Stomach (tissue), 9 donors: ENCODE data around the gene SND1. TPM values are rescaled to one million over a fixed set of nuclear protein-coding genes. Genes with fewer than 3 reads are reported as not detected.
A peak's percentile ranks its signal among the peaks of the same experiment; 100 is the strongest.

Source experiments
- DNase-seq, 2 donors: peaks; one replicate each; pipeline versions ENCODE4 v3.0.0 to v3.0.0-alpha.2; 2013 to 2019
- H3K27ac ChIP-seq, 5 donors: fragments of 200-600 bp in 4 of 5; sonication (generic) in 4 of 5; one replicate each; pipeline ENCODE4 v1.5.1; 2013 to 2019; ENCODE audit warnings: mild to moderate bottlenecking in 1 of 5, moderate library complexity in 1 of 5
- H3K27me3 ChIP-seq, 3 donors: fragments of 200-600 bp; sonication (generic); one replicate each; pipeline ENCODE4 v1.5.1; 2017 to 2019; ENCODE audit warnings: mixed run types in 1 of 3
- H3K36me3 ChIP-seq, 4 donors: fragments of 200-600 bp; sonication (generic); 1 replicate in 3 of 4; 2 replicates in 1 of 4; pipeline ENCODE4 v1.5.1; 2016 to 2019
- H3K4me1 ChIP-seq, 4 donors: fragments of 200-600 bp; sonication (generic); one replicate each; pipeline ENCODE4 v1.5.1; 2016 to 2019
- H3K4me3 ChIP-seq, 4 donors: fragments of 200-600 bp; sonication (generic) in 3 of 4; one replicate each; pipeline ENCODE4 v1.5.1; 2016 to 2019; ENCODE audit warnings: mild to moderate bottlenecking in 1 of 4
- H3K9me3 ChIP-seq, 4 donors: fragments of 200-600 bp; sonication (generic); one replicate each; pipeline ENCODE4 v1.5.1; 2016 to 2019
- EP300 ChIP-seq: sonication (generic); formaldehyde crosslinking; IDR thresholded peaks from one replicate; pipeline ENCODE4 v1.6.1; 2017; ENCODE audit warnings: antibody characterized with exemption
- POLR2A ChIP-seq, 4 donors: fragments of 450-650 bp; IDR thresholded peaks; one replicate each; pipeline ENCODE4 v1.6.1; 2016; ENCODE audit warnings: antibody characterized with exemption in 4 of 4, control low read depth in 2 of 4, mild to moderate bottlenecking in 1 of 4, moderate library complexity in 1 of 4
- POLR2AphosphoS5 ChIP-seq, 3 donors: sonication (generic); formaldehyde crosslinking; IDR thresholded peaks; one replicate each; pipeline ENCODE4 v1.6.1; 2016; ENCODE audit warnings: antibody characterized with exemption in 3 of 3
- WGBS, 5 donors: extraction: QIAGEN DNeasy Blood & Tissue Kit in 3 of 5; methylation state at CpG; one replicate each; pipeline versions ENCODE4 v1.1.5 to v1.1.7; 2013 to 2018; 5-methylcytosine and 5-hydroxymethylcytosine counted together
- intact Hi-C: fragments of 100-400 bp; cut with DNase I; formaldehyde crosslinking; loops from one replicate; pipeline ENCODE4 v1.15.1; 2023; ENCODE audit warnings: low total_unique reads
- polyA plus RNA-seq, 3 donors: library from polyadenylated mRNA; stranded (reverse); fragments of 200-250 nt; gene quantifications; one replicate each; pipeline ENCODE4 v1.2.3, GENCODE V29; 2013
- total RNA-seq, 5 donors: library from RNA; depleted of rRNA; stranded (reverse); fragments of >200 nt; gene quantifications; one replicate each; pipeline versions ENCODE4 v1.1.0 to v1.2.3, GENCODE V29; 2014 to 2016
- TF ChIP-seq, protein P1 (sequence below), 7 experiments: fragments of 450-650 bp in 4 of 7; fragments of 200-600 bp in 3 of 7; sonication (generic) in 3 of 7; IDR thresholded peaks; one replicate each; pipeline ENCODE4 v1.5.1; 2016 to 2019; ENCODE audit warnings: antibody characterized with exemption in 7 of 7, control low read depth in 2 of 7, mild to moderate bottlenecking in 1 of 7
- donor health status: healthy with polysubstance abuse.
- donor health status: Bipolar disorder and iron deficiency.
- donor health status: healthy.

The SND1 gene
- total and polyA plus RNA-seq, 8 donors, result 63.3 to 799 (median 126) TPM

DNA sequence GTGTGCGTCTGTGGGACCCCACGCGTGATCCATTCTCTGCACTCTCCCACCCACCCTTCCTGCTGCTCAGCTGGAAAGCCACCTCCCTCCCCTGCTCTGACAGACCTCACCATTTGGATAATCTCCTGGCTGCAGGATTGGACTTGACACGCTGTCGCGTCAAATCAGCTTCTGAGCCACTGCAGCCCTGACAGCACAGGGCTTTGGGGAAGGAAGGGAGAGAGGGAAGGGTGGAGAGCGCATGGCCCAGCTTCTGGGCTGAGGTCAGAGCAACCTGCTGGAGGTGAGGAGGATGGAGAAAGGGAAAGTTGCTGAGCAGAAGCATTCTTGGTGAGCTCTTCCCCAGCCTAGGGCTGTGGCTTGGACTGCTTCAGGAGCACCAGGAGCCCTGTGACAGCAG is 428.2 kb downstream of the SND1 start:
- WGBS, 5 donors, result 93 to 97% (median 96%) methylated on average over 7 of the region's 7 CpGs
- Histone ChIP-seq H3K4me3 (no peak overlapping the region), H3K9me3 (no peaks in the 10 kb centered on the region), H3K4me1 (peaks cover 8 to 17% (median 14%) of the 10 kb centered on the region in 4 donors), H3K36me3 (peaks cover 35 to 95% (median 91%) of the 10 kb centered on the region in 4 donors), H3K27me3 (no peaks in the 10 kb centered on the region), H3K27ac (no peak overlapping the region)
- intact Hi-C loops, result no loop called here
- TF ChIP-seq EP300, result no peak
- TF ChIP-seq POLR2A (IDR thresholded peaks at IDR 0.05), result no peak
- no peak for DNase-seq

DNA sequence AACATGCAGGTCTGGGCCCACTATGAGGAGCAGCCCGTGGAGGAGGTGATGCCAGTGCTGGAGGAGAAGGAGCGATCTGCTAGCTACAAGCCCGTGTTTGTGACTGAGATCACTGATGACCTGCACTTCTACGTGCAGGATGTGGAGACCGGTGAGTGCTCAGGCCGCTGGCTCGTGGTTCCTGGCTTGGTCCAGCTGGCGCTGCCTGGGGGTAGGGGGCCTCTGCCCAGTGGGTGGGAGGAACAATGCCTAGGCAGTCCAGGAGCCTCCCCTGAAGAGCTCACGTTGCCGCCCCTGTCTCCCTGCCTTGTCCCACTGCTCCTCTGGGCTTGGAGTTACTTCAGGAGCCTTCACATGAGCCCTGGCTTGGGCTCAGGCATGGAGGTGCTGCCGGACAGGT is 429.4 kb downstream of the SND1 start:
- no peaks in the 10 kb centered on the region for H3K27me3 ChIP-seq
- no peak for DNase-seq
- H3K27ac ChIP-seq, result no peak overlapping the region
- TF ChIP-seq, protein P1, sequence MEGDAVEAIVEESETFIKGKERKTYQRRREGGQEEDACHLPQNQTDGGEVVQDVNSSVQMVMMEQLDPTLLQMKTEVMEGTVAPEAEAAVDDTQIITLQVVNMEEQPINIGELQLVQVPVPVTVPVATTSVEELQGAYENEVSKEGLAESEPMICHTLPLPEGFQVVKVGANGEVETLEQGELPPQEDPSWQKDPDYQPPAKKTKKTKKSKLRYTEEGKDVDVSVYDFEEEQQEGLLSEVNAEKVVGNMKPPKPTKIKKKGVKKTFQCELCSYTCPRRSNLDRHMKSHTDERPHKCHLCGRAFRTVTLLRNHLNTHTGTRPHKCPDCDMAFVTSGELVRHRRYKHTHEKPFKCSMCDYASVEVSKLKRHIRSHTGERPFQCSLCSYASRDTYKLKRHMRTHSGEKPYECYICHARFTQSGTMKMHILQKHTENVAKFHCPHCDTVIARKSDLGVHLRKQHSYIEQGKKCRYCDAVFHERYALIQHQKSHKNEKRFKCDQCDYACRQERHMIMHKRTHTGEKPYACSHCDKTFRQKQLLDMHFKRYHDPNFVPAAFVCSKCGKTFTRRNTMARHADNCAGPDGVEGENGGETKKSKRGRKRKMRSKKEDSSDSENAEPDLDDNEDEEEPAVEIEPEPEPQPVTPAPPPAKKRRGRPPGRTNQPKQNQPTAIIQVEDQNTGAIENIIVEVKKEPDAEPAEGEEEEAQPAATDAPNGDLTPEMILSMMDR (IDR thresholded peaks at IDR 0.05), result no peak
- TF ChIP-seq POLR2A (IDR thresholded peaks at IDR 0.05), result no peak
- TF ChIP-seq EP300, result no peak
- no peak for TF ChIP-seq POLR2AphosphoS5 (IDR thresholded peaks at IDR 0.05)
- H3K36me3 ChIP-seq, result peaks cover 44 to 95% (median 93%) of the 10 kb centered on the region in 4 donors
- WGBS, 5 donors, result 94 to 97% (median 94%) methylated on average over 9 to 11 of the region's 11 CpGs
- no peak overlapping the region for H3K4me3 ChIP-seq
- no peaks in the 10 kb centered on the region for H3K9me3 ChIP-seq
- peaks cover 8 to 14% (median 12%) of the 10 kb centered on the region in 4 donors for H3K4me1 ChIP-seq
- intact Hi-C loops, result no loop called here

DNA sequence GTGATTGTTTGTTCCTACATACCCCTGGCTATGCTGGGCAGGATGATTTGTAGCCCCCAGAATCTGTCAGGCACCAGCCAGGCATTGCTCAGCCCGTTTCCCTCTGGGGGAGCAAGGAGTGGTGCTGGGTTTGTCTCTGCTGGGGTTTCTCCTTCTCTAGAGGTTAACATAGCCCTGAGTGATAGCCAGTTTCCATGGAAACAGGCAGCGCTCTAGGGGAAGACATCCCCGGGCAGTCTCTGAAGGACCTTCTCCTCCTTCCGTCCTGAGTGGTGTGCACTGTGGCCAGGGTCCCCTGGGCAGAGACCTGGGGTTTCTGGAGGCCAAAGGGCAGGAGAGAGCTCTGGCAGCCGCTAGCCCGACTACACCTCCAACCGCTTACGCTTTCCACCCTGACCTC is 429.8 kb downstream of the SND1 start:
- no peak for DNase-seq
- peaks cover 3 to 10% (median 8%) of the 10 kb centered on the region in 4 donors for H3K4me1 ChIP-seq
- intact Hi-C loops, result no loop called here
- no peaks in the 10 kb centered on the region for H3K27me3 ChIP-seq
- no peak overlapping the region for H3K4me3 ChIP-seq
- H3K27ac ChIP-seq, result no peak overlapping the region
- TF ChIP-seq POLR2AphosphoS5 (IDR thresholded peaks at IDR 0.05), result no peak
- H3K9me3 ChIP-seq, result no peaks in the 10 kb centered on the region
- H3K36me3 ChIP-seq, result peaks cover 46 to 96% (median 95%) of the 10 kb centered on the region in 4 donors
- WGBS, 5 donors, result 88 to 93% (median 92%) methylated on average over 8 of the region's 8 CpGs

DNA sequence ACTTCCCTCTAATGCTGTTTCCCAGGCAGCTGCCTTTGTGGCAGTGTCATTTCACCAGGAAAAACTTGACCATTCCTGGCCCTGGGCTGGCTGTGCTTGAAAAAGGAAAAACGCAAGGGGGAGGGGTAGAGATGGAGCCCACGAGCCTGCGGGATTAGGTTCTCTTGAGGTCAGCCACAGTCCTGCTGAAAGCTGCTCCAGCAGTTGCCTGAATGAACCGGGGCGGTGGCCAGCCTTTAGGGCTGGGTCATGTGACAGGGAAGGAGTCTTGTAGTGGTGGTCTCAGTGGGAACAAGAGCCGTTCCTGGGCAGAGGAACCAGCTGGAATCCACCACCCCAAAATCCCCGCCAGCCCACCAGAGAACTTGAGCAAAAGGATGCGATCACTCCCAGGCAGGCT is 430.4 kb downstream of the SND1 start:
- Histone ChIP-seq H3K9me3 (no peaks in the 10 kb centered on the region), H3K27me3 (no peaks in the 10 kb centered on the region), H3K36me3 (peaks cover 46 to 99% (median 97%) of the 10 kb centered on the region in 4 donors), H3K4me3 (no peak overlapping the region), H3K27ac (no peak overlapping the region), H3K4me1 (peaks cover 0 to 4% (median 2%) of the 10 kb centered on the region in 4 donors)
- intact Hi-C loops, result no loop called here
- TF ChIP-seq POLR2AphosphoS5 (IDR thresholded peaks at IDR 0.05) (no peak), EP300 (no peak), POLR2A (IDR thresholded peaks at IDR 0.05) (no peak)
- TF ChIP-seq, protein P1 (IDR thresholded peaks at IDR 0.05), result no peak
- 70 to 87% (median 77%) methylated on average over 8 of the region's 8 CpGs for WGBS, 5 donors
- no peak for DNase-seq

DNA sequence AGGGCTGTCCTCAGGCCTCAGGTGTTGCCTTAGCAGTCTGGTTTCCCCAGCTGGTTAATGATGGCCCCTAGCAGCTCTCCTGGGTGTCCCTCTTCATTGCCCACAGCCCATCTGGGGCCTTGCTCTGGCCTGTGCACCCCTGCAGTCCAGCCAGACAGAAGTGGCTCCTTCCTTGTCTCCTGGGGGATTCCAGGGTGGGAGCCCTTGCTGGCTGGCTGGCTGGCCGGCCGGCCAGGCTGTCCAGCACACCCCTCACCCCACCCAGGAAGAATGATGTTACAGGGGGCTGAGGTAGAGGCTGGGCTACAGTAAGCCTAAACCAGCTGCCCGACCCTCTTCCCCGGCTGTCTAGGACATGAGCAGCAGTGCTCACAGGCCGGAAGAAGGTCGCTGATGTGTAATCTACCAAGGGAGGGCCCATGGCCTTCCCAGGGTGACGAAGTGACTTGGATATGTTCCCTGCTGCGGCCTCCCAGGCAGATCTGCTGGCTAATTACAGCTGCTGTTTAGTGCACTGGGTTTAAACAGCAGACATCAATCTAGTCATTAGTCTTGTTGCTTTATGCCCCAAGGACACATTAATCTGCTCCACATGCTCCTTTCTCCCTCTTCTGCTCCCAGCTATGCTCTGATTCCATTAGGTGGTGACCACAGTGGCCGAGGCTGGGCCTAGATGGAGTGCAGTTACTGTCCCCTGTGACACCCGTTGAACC is 433.1 kb downstream of the SND1 start:
- H3K36me3 ChIP-seq, result peaks cover 51 to 99% (median 97%) of the 10 kb centered on the region in 4 donors
- no peak for TF ChIP-seq POLR2AphosphoS5 (IDR thresholded peaks at IDR 0.05)
- TF ChIP-seq EP300, result no peak
- TF ChIP-seq, protein P1 (IDR thresholded peaks at IDR 0.05), result no peak
- no peak for TF ChIP-seq POLR2A (IDR thresholded peaks at IDR 0.05)
- peak in 1 of 2 donors; percentile 82 for DNase-seq
- H3K27ac ChIP-seq, result no peak overlapping the region
- intact Hi-C loops, result no loop called here
- WGBS, 5 donors, result 68 to 86% (median 76%) methylated on average over 8 to 10 of the region's 10 CpGs
- H3K4me1 ChIP-seq, result peaks cover 0 to 4% (median 1%) of the 10 kb centered on the region in 4 donors
- H3K4me3 ChIP-seq, result no peak overlapping the region
- no peaks in the 10 kb centered on the region for H3K9me3 ChIP-seq
- H3K27me3 ChIP-seq, result no peaks in the 10 kb centered on the region
